Measurements from ENCODE around the gene FAM227B. TPM values are rescaled to one million over a fixed set of nuclear protein-coding genes. Genes with fewer than 3 reads are reported as not detected.

Gene FAM227B
- total RNA-seq, 1 donor from 2014 or later, result 2.1 TPM

- TF ChIP-seq CTCF (IDR thresholded peaks at IDR 0.05; ENCODE audit: insufficient read depth, low read length, severe bottlenecking), result no peak
- no peaks in the 10 kb centered on the region for H3K36me3 ChIP-seq (ENCODE audit: control insufficient read depth, insufficient read depth, low read length)
- DNase-seq (ENCODE audit: low read depth), result no peak
- no peaks in the 10 kb centered on the region for H3K27me3 ChIP-seq (ENCODE audit: control insufficient read depth, insufficient read depth, low read length)
- H3K4me3 ChIP-seq (ENCODE audit: low read depth, low read length), result no peak overlapping the region
- no peak for FAIRE-seq
Measured at GRCh38 chr15:49650676-49651075, 30.1 kb upstream of the FAM227B start.

- FAIRE-seq, result no peak
Measured at GRCh38 chr15:49649987-49650386, 29.4 kb upstream of the FAM227B start.

GRCh38 chr15:49646891-49647290 is 26.3 kb upstream of the FAM227B start:
- peaks cover 1% of the 10 kb centered on the region for H3K36me3 ChIP-seq (ENCODE audit: control insufficient read depth, insufficient read depth, low read length)
- FAIRE-seq (no peak), DNase-seq (ENCODE audit: low read depth) (no peak)
- no peak overlapping the region for H3K4me3 ChIP-seq (ENCODE audit: low read depth, low read length)
- no peaks in the 10 kb centered on the region for H3K27me3 ChIP-seq (ENCODE audit: control insufficient read depth, insufficient read depth, low read length)
- no peak for TF ChIP-seq CTCF (IDR thresholded peaks at IDR 0.05; ENCODE audit: insufficient read depth, low read length, severe bottlenecking)

More at GRCh38 chr15:49649987-49650386, 29.4 kb upstream of the FAM227B start:
- Histone ChIP-seq H3K36me3 (ENCODE audit: control insufficient read depth, insufficient read depth, low read length) (no peaks in the 10 kb centered on the region), H3K27me3 (ENCODE audit: control insufficient read depth, insufficient read depth, low read length) (no peaks in the 10 kb centered on the region), H3K4me3 (ENCODE audit: low read depth, low read length) (no peak overlapping the region)
- DNase-seq (ENCODE audit: low read depth), result no peak
- TF ChIP-seq CTCF (IDR thresholded peaks at IDR 0.05; ENCODE audit: insufficient read depth, low read length, severe bottlenecking), result no peak

- DNase-seq (ENCODE audit: low read depth) (peak; percentile 91), FAIRE-seq (peak; percentile 76)
- H3K36me3 ChIP-seq (ENCODE audit: control insufficient read depth, insufficient read depth, low read length), result peaks cover 1% of the 10 kb centered on the region
- H3K27me3 ChIP-seq (ENCODE audit: control insufficient read depth, insufficient read depth, low read length), result no peaks in the 10 kb centered on the region
- no peak overlapping the region for H3K4me3 ChIP-seq (ENCODE audit: low read depth, low read length)
- no peak for TF ChIP-seq CTCF (IDR thresholded peaks at IDR 0.05; ENCODE audit: insufficient read depth, low read length, severe bottlenecking)
Measured at GRCh38 chr15:49645941-49646340, 25.3 kb upstream of the FAM227B start.

GRCh38 chr15:49645277-49645676 is 24.7 kb upstream of the FAM227B start:
- Histone ChIP-seq H3K36me3 (ENCODE audit: control insufficient read depth, insufficient read depth, low read length) (peaks cover 1% of the 10 kb centered on the region), H3K4me3 (ENCODE audit: low read depth, low read length) (no peak overlapping the region), H3K27me3 (ENCODE audit: control insufficient read depth, insufficient read depth, low read length) (no peaks in the 10 kb centered on the region)
- no peak for DNase-seq (ENCODE audit: low read depth)
- no peak for FAIRE-seq
- TF ChIP-seq CTCF (IDR thresholded peaks at IDR 0.05; ENCODE audit: insufficient read depth, low read length, severe bottlenecking), result no peak

GRCh38 chr15:49644364-49644794 is 23.8 kb upstream of the FAM227B start:
- DNase-seq (ENCODE audit: low read depth), result no peak
- peaks cover 1% of the 10 kb centered on the region for H3K36me3 ChIP-seq (ENCODE audit: control insufficient read depth, insufficient read depth, low read length)
- no peak for TF ChIP-seq CTCF (IDR thresholded peaks at IDR 0.05; ENCODE audit: insufficient read depth, low read length, severe bottlenecking)
- no peaks in the 10 kb centered on the region for H3K27me3 ChIP-seq (ENCODE audit: control insufficient read depth, insufficient read depth, low read length)
- no peak for FAIRE-seq
- H3K4me3 ChIP-seq (ENCODE audit: low read depth, low read length), result no peak overlapping the region
